Fibroblast of villous mesenchyme (primary cell): ENCODE results near the gene ADCY2. TPM values are rescaled to one million over a fixed set of nuclear protein-coding genes. Genes with fewer than 3 reads are reported as not detected.

Experiments used
- DNase-seq: peaks from one replicate; pipeline ENCODE4 v3.0.0-alpha.2; 2010; ENCODE audit warnings: low read depth
- H3K4me3 ChIP-seq: 2 replicates; pipeline ENCODE4 v1.5.1; 2011; ENCODE audit warnings: low read depth, mild to moderate bottlenecking, low read length
- total RNA-seq: library from RNA; depleted of rRNA; stranded (reverse); fragments of >200 nt; gene quantifications from 2 replicates; pipeline ENCODE4 v1.2.3, GENCODE V29; 2012
- TF ChIP-seq, protein P1 (sequence below): IDR thresholded peaks from 2 replicates; pipeline ENCODE4 v1.5.1; 2012; ENCODE audit warnings: low read depth, mild to moderate bottlenecking, low read length; ENCODE audit not compliant: insufficient read depth

The ADCY2 gene
- total RNA-seq, 1 donor, result under 0.01 TPM

DNA sequence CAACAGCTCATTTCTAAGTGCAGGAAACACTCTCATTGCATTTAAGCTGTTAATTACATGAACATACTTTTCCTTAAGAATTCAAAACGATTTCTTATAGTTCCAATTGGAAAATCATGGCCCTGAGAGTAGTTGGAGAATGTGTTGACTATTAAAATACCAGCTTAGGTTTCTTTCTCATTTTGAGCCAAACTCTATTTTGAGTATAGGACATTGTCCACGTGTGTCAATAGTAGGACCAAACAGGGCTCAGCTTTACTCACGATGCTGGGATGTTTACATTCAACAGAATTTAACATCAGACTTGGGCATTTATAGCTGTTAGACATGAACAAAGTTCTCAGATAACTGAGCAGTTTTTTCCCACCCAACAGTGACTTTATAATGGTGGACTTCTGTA is 39.6 kb downstream of the ADCY2 start:
- TF ChIP-seq, protein P1, sequence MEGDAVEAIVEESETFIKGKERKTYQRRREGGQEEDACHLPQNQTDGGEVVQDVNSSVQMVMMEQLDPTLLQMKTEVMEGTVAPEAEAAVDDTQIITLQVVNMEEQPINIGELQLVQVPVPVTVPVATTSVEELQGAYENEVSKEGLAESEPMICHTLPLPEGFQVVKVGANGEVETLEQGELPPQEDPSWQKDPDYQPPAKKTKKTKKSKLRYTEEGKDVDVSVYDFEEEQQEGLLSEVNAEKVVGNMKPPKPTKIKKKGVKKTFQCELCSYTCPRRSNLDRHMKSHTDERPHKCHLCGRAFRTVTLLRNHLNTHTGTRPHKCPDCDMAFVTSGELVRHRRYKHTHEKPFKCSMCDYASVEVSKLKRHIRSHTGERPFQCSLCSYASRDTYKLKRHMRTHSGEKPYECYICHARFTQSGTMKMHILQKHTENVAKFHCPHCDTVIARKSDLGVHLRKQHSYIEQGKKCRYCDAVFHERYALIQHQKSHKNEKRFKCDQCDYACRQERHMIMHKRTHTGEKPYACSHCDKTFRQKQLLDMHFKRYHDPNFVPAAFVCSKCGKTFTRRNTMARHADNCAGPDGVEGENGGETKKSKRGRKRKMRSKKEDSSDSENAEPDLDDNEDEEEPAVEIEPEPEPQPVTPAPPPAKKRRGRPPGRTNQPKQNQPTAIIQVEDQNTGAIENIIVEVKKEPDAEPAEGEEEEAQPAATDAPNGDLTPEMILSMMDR, result no peak
- DNase-seq, result no peak
- no peak overlapping the region for H3K4me3 ChIP-seq

DNA sequence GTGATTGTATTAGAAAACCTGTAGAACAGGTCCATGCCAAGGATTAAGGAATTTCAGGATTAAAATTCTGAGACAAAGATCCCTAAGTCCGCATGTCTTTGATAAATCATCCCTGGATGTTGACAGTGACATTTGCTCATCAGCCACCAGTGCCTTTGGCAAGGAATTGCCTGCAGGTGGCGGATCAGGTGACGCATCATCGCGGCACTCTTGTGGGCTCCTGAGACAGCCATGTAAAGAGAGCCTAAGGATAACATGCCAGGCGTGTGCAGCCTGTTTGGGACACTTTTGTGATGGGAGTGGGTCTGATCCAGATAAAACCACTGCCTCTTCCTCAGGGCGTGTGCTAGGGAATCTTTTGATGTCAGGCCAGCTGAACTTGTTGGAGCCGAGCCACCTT is 40.6 kb downstream of the ADCY2 start:
- H3K4me3 ChIP-seq, result no peak overlapping the region
- DNase-seq, result no peak
- TF ChIP-seq, protein P1, result no peak

DNA sequence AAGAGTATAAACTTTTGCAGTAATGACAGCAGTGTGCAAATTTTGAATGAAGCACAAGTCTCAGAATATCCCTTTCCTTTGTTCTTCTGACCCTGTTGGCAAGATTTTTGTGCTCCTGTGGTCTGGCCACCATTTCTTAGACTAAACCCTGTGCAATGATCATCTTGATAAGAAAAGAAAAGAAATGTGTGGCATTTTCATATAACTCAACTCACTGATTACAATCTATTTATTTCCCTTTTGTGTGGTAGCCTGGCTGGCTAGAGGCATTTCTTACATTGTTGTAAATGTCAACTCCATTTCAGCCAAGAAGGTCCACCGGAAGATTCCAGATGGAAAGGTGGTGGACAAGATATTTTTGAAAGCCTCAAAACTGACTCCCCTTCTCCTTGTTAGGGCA is 41.9 kb downstream of the ADCY2 start:
- no peak overlapping the region for H3K4me3 ChIP-seq
- TF ChIP-seq, protein P1, result no peak
- DNase-seq, result no peak

DNA sequence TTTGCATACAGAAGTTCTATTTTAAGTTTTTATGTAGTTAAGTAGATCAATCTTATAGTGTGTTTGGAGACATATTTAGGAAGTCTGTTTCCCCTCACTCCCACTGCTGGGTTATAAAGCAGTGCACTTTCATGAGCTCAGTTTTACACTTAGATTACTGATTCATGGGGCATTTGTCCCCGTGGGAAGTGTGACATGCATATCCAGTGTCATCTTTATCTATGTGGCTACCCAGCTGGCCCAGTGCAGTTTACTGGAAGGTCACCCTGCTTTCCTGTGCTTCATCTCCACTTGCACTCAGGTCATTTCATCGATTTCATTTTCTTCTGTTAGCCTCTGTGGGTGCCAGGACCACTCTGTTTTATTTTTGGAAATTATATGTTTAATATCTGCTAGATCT is 49.1 kb downstream of the ADCY2 start:
- TF ChIP-seq, protein P1, result no peak
- H3K4me3 ChIP-seq, result no peak overlapping the region
- DNase-seq, result no peak

DNA sequence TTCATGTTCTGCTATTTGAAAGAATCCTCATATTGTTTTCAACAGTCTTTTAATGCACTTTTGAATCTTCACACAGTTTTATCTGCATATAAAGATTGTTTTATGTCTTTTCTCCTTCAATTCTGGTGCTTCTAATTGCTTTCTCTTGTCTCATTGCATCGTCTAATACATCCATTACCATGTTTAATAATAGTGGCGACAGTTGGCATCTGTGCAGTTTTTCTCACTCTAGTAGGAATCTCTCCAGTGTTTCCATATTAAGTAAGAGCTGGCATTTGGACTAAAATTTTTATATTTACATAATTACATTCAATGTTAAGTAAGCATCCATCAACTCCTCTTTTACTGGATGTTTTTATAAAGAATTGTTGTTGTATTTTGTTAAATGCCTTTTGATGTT is 49.9 kb downstream of the ADCY2 start:
- TF ChIP-seq, protein P1, result no peak
- no peak for DNase-seq

DNA sequence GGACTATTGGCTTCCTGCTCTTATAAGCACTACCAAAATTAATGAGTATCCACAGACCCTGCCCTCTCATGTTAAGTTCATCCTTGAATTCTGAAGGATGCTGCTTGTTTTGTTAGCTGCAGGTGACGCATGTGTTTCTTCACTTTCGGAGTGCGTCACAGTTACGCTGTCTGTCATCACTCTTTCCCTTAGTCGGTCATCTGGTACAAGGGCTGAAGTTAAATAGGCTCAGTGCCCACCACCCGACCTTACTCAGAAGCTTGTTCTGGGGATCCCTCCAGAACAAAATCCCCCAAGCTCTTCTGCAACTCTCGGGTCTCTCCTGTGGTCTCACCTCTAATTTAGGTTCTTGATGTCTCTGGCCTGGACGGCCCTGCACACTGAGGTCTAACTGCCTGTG is 51.0 kb downstream of the ADCY2 start:
- H3K4me3 ChIP-seq, result no peak overlapping the region
- no peak for DNase-seq
- TF ChIP-seq, protein P1, result no peak

More for the DNA sequence above, 49.9 kb downstream of the ADCY2 start:
- H3K4me3 ChIP-seq, result no peak overlapping the region

DNA sequence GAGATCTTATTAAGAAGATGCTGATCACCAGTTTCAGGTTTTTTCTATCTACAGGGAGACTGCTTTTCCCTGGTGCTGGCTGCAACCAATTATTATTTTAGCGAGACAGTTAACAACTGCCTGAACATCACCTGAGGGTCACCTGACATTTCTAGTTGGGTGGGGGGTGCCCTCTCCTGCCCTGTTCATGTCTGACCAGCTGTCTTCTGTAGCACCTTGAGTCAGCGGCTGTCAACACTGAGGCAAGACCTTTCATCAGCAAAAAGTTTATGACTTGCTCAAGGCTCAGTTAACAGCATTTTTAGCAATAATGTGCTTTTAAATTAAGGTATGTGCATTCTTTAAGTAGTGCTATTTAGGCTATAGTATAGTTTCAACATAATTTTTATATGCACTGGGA is 58.0 kb downstream of the ADCY2 start:
- no peak overlapping the region for H3K4me3 ChIP-seq
- TF ChIP-seq, protein P1, result no peak
- no peak for DNase-seq
